Parathyroid adenoma (tissue), 2 donors: ENCODE measurements around the gene C3.
"Not testable (repeated sequence)": the region's sequence is repeated elsewhere in the genome, so short reads cannot be mapped to it uniquely, and the experiment has no call there.

Experiments used
- H2AFZ ChIP-seq: fragments of 300-600 bp; sonication (generic); one replicate; pipeline ENCODE4 v1.7.0; 2017; ENCODE audit warnings: antibody characterized with exemption, mild to moderate bottlenecking
- H3K27ac ChIP-seq: fragments of 300-600 bp; sonication (generic); one replicate; pipeline ENCODE4 v1.7.0; 2017
- H3K27me3 ChIP-seq: fragments of 300-600 bp; sonication (generic); one replicate; pipeline ENCODE4 v1.7.0; 2017; ENCODE audit warnings: low read length; ENCODE audit not compliant: control insufficient read depth, insufficient read depth
- H3K36me3 ChIP-seq: fragments of 300-600 bp; sonication (generic); one replicate; pipeline ENCODE4 v1.7.0; 2017; ENCODE audit warnings: low read length; ENCODE audit not compliant: control insufficient read depth, insufficient read depth
- H3K4me1 ChIP-seq: fragments of 300-600 bp; sonication (generic); one replicate; pipeline ENCODE4 v1.7.0; 2017; ENCODE audit warnings: control low read depth
- H3K4me2 ChIP-seq: fragments of 300-600 bp; sonication (generic); one replicate; pipeline ENCODE4 v1.7.0; 2017; ENCODE audit warnings: low read length
- H3K4me3 ChIP-seq: fragments of 300-600 bp; sonication (generic); one replicate; pipeline ENCODE4 v1.7.0; 2017; ENCODE audit warnings: low read depth, low read length
- H3K79me2 ChIP-seq: fragments of 300-600 bp; sonication (generic); one replicate; pipeline ENCODE4 v1.7.0; 2017; ENCODE audit warnings: control low read depth
- H3K9ac ChIP-seq: fragments of 300-600 bp; sonication (generic); one replicate; pipeline ENCODE4 v1.7.0; 2017; ENCODE audit warnings: mild to moderate bottlenecking
- H3K9me3 ChIP-seq: fragments of 300-600 bp; sonication (generic); one replicate; pipeline ENCODE4 v1.7.0; 2017; ENCODE audit warnings: low read length; ENCODE audit not compliant: control insufficient read depth
- CTCF ChIP-seq: fragments of 300-600 bp; sonication (generic); IDR thresholded peaks from one replicate; pipeline ENCODE4 v1.7.0; 2017; ENCODE audit warnings: antibody characterized with exemption, mild to moderate bottlenecking
- donor health status: primary hyperparathyroidism.

The C3 gene

DNA sequence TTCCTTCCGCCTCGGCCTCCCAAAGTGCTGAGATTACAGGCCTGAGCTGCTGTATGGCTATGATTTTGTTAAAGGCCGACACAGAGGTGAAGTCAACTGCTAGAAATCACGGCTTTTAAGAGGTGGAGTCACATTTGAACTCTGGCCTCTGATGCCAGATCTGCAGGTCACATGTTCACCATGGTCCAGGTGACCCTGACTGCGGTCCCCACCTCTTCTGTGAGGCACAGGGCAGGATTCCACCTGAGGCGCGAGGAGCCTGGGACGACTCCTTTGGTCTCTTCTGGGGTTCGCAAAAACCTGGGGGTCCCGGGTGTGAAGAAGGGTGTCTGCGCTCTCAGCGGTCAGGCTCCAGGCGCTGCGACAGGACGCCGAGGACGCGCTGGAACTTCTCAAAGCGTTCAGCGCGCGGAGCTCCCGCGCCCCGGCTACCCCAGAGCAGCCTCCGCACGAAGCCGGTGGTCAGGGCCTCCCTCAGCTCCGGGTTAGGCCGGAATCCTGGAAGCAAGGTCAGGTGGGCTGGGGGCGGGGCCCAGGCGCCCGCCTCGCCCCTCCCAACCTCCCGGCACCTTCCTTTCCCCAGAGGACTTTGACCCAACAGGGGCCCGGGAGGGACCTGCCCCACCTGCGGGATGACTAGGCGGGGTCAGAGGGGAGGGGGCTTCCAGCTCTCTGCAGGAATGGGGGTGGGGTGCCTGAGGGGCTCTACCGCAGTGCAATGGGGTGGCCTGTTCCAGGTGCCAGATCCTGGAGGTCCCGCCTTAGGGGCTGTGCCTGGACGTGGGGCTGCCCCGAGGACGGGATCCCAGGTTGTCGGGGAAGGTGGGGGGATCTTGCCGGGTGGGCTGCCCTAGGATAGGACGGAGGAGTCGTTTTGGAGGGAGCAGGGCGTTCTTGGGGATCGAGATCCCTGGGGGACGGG is 32.1 kb upstream of the C3 start:
- H3K79me2 ChIP-seq, result no peaks in the 10 kb centered on the region
- H3K4me2 ChIP-seq, result no peak overlapping the region
- H3K36me3 ChIP-seq, result no peaks in the 10 kb centered on the region
- H3K9ac ChIP-seq, result no peak overlapping the region
- H3K27me3 ChIP-seq, result no peaks in the 10 kb centered on the region
- H3K27ac ChIP-seq, result no peak overlapping the region
- H3K4me3 ChIP-seq, result no peak overlapping the region
- no peaks in the 10 kb centered on the region for H3K4me1 ChIP-seq
- TF ChIP-seq CTCF, result no peak
- no peak overlapping the region for H2AFZ ChIP-seq
- H3K9me3 ChIP-seq, result no peaks in the 10 kb centered on the region

GRCh38 chr19:6751189-6751588 is 30.7 kb upstream of the C3 start:
- Histone ChIP-seq H2AFZ (no peak overlapping the region), H3K27ac (no peak overlapping the region), H3K4me1 (no peaks in the 10 kb centered on the region), H3K9ac (no peak overlapping the region), H3K27me3 (no peaks in the 10 kb centered on the region), H3K4me3 (no peak overlapping the region), H3K36me3 (no peaks in the 10 kb centered on the region), H3K9me3 (no peaks in the 10 kb centered on the region), H3K79me2 (peaks cover under 1% of the 10 kb centered on the region), H3K4me2 (no peak overlapping the region)
- no peak for TF ChIP-seq CTCF

GRCh38 chr19:6750062-6750461 is 29.6 kb upstream of the C3 start:
- Histone ChIP-seq H3K4me2 (no peak overlapping the region), H3K4me1 (peaks cover 5% of the 10 kb centered on the region), H2AFZ (no peak overlapping the region), H3K9me3 (no peaks in the 10 kb centered on the region), H3K36me3 (no peaks in the 10 kb centered on the region), H3K79me2 (peaks cover 2% of the 10 kb centered on the region), H3K27ac (no peak overlapping the region), H3K4me3 (no peak overlapping the region), H3K27me3 (no peaks in the 10 kb centered on the region), H3K9ac (no peak overlapping the region)
- no peak for TF ChIP-seq CTCF

GRCh38 chr19:6748543-6748942 is 28.1 kb upstream of the C3 start:
- H3K4me3 ChIP-seq, H3K27ac ChIP-seq, H3K9ac ChIP-seq, H3K9me3 ChIP-seq, H3K79me2 ChIP-seq, H2AFZ ChIP-seq, H3K27me3 ChIP-seq, H3K36me3 ChIP-seq, H3K4me2 ChIP-seq: not testable (repeated sequence)
- peaks cover 11% of the 10 kb centered on the region for H3K4me1 ChIP-seq

DNA sequence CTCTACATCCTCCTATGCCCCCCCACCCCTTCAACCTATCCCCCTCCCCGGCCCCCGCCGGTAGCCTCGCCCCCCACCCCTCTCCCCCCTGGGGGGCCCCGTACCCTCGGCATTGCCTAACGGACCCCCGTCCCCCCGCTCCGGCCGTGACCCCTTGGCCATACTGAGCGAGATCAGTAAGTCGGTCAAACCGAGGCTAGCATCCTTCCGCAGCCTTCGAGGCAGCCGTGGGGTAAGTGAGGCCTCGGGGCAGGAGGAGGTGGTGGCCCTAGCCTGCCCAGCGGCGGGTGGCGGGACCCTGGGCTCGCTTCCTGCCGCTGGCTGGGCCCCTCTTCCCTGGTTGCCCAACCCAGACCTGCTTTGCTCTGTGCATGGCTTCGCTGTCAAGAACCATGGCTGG is 25.5 kb upstream of the C3 start:
- TF ChIP-seq CTCF, result no peak
- Histone ChIP-seq H3K4me2 (no peak overlapping the region), H3K36me3 (no peaks in the 10 kb centered on the region), H3K27me3 (no peaks in the 10 kb centered on the region), H3K9me3 (no peaks in the 10 kb centered on the region), H3K27ac (no peak overlapping the region), H3K4me3 (no peak overlapping the region), H3K4me1 (peaks cover 11% of the 10 kb centered on the region), H3K9ac (no peak overlapping the region), H2AFZ (no peak overlapping the region), H3K79me2 (peaks cover 2% of the 10 kb centered on the region)
